Fibroblast of villous mesenchyme (primary cell): ENCODE data around the gene PER3. TPM values are rescaled to one million over a fixed set of nuclear protein-coding genes. Genes with fewer than 3 reads are reported as not detected.

Experiments used
- DNase-seq: peaks from one replicate; pipeline ENCODE4 v3.0.0-alpha.2; 2010; ENCODE audit warnings: low read depth
- H3K4me3 ChIP-seq: 2 replicates; pipeline ENCODE4 v1.5.1; 2011; ENCODE audit warnings: low read depth, mild to moderate bottlenecking, low read length
- total RNA-seq: library from RNA; depleted of rRNA; stranded (reverse); fragments of >200 nt; gene quantifications from 2 replicates; pipeline ENCODE4 v1.2.3, GENCODE V29; 2012
- TF ChIP-seq, protein P1 (sequence below): IDR thresholded peaks from 2 replicates; pipeline ENCODE4 v1.5.1; 2012; ENCODE audit warnings: low read depth, mild to moderate bottlenecking, low read length; ENCODE audit not compliant: insufficient read depth

PER3 gene
- total RNA-seq, 1 donor, result 5.6 TPM

DNA sequence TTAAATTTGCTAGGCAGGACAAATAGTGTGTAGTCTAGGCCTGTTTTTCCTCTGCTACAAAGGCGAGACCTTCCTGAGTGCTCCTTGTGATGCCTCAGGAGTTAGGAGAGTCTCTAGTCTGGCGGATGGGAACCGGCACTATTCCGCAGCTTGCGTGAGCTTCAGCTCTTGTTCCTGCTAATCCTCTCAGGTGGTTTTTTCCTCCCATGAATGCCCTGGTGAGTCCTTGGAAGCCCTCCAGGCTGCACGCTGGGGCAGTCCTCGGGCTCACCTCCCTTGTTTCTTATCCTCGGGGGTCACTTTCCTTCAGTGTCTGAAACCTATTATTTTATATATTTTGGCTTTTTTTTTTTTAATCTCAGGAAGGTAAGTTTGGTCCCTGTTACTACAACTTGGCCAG, 40.6 kb downstream of the PER3 start:
- no peak for DNase-seq
- H3K4me3 ChIP-seq, result no peak overlapping the region
- TF ChIP-seq, protein P1, sequence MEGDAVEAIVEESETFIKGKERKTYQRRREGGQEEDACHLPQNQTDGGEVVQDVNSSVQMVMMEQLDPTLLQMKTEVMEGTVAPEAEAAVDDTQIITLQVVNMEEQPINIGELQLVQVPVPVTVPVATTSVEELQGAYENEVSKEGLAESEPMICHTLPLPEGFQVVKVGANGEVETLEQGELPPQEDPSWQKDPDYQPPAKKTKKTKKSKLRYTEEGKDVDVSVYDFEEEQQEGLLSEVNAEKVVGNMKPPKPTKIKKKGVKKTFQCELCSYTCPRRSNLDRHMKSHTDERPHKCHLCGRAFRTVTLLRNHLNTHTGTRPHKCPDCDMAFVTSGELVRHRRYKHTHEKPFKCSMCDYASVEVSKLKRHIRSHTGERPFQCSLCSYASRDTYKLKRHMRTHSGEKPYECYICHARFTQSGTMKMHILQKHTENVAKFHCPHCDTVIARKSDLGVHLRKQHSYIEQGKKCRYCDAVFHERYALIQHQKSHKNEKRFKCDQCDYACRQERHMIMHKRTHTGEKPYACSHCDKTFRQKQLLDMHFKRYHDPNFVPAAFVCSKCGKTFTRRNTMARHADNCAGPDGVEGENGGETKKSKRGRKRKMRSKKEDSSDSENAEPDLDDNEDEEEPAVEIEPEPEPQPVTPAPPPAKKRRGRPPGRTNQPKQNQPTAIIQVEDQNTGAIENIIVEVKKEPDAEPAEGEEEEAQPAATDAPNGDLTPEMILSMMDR, result no peak

DNA sequence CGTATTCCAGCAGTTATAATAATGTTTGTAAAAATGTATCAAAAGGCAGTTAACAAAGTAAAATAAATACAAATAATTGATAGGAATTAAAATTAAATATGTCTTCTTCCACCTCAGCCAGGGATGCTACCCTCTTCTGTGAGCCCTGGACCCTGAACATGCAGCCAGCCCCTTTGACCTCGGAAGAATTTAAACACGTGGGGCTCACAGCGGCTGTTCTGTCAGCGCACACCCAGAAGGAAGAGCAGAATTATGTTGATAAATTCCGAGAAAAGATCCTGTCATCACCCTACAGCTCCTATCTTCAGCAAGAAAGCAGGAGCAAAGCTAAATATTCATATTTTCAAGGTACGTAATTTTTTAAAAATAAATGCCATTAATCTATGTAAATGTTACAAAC, 42.3 kb downstream of the PER3 start:
- peak overlapping the region; percentile 59 for H3K4me3 ChIP-seq
- TF ChIP-seq, protein P1, result no peak
- DNase-seq, result no peak

DNA sequence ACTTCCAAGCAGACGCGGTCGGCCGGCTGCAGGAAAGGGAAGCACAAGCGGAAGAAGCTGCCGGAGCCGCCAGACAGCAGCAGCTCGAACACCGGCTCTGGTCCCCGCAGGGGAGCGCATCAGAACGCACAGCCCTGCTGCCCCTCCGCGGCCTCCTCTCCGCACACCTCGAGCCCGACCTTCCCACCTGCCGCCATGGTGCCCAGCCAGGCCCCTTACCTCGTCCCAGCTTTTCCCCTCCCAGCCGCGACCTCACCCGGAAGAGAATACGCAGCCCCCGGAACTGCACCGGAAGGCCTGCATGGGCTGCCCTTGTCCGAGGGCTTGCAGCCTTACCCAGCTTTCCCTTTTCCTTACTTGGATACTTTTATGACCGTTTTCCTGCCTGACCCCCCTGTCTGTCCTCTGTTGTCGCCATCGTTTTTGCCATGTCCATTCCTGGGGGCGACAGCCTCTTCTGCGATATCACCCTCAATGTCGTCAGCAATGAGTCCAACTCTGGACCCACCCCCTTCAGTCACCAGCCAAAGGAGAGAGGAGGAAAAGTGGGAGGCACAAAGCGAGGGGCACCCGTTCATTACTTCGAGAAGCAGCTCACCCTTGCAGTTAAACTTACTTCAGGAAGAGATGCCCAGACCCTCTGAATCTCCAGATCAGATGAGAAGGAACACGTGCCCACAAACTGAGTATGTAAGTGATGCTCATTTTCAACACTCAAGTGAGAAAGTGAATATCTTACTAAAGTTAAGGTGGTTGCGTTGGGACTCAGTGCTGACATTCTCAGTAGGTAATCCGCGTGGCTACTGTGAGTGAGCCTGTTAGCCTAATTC, 43.2 kb downstream of the PER3 start:
- TF ChIP-seq, protein P1, result no peak
- peak overlapping the region; percentile 59 for H3K4me3 ChIP-seq
- DNase-seq, result peak; percentile 23

DNA sequence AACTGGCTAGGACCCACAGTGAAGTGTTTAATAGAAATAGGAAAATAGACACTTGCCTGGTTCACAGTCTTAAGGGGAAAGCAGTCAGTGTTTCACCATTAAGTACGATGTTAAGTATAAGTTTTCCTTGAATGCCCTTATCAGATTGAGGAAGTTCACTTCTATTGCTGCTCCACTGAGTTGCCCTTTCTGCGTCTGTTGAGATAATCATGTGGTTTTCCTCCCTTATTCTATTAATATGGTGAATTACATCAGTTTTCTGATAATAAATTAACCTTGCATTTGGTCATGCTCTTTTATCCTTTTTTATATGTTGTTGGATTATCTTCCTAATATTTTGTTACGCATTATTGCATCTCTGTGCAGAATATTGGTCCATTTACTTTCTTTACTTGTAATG, 47.4 kb downstream of the PER3 start:
- TF ChIP-seq, protein P1, result no peak
- H3K4me3 ChIP-seq, result no peak overlapping the region
- no peak for DNase-seq

DNA sequence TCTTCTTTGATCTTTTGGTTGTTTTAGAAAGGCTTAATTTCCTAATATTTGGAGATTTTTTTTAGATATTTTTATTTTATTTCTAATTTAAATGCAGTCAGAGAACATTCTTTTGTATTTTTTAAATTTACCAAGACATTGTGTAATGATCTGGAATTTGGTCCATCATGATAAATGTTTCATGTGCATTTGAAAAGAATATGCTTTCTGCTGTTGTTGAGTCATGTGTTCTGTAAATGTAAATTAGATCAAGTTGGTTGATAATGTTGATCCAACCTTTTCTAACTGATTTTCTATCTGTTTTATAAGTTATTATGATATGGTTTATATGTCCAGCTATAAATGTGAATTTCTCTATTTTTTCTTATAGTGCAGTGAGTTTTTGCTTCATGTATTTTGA, 48.9 kb downstream of the PER3 start:
- DNase-seq, result no peak
- TF ChIP-seq, protein P1, result no peak
- no peak overlapping the region for H3K4me3 ChIP-seq

DNA sequence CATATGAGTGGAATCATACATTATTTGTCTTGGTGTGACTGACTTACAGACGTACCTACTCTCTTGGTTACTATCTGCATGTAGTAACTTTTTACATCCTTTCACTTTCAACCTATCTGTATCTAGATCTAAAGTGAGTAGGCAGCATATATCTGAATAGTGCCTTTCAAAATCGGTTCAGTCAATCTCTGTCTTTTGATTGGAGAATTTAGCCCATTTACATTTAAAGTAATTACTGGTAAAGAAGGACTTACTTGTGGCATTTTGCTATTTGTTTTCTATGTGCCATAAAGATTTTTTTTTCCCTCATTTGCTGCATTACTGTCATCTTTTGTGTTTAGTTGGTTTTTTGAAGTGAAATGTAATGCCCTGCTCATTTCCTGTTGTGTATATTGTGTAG, 54.6 kb downstream of the PER3 start:
- TF ChIP-seq, protein P1, result no peak

DNA sequence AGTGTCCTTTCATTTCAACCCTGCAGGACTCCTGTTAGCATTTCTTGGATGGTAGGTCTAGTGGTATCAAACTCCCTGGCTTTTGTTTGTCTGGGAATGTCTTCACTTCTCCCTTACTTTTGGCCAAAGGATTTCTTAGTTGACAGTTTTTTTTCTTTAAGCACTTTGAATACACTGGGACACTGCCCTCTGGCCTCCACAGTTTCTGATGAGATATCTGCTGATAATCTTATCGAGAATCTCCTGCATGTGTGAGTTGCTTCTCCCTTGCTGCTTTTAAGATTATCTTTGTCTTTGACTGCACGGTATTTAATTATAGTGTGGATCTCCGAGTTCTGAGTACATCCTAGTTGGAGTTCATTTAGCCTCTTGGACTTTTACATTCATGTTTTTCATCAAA, 55.4 kb downstream of the PER3 start:
- TF ChIP-seq, protein P1, result no peak
- no peak for DNase-seq
- H3K4me3 ChIP-seq, result no peak overlapping the region

More for the DNA sequence above, 54.6 kb downstream of the PER3 start:
- H3K4me3 ChIP-seq, result no peak overlapping the region
- DNase-seq, result no peak
